GM12878 (cell line): ENCODE results near the gene STOML2. TPM values are rescaled to one million over a fixed set of nuclear protein-coding genes. Genes with fewer than 3 reads are reported as not detected.

ENCODE experiments used
- BMI1 ChIP-seq: fragments of 450-650 bp; IDR thresholded peaks from 2 replicates; pipeline ENCODE4 v1.6.1; 2016; ENCODE audit warnings: mild to moderate bottlenecking, moderate library complexity, borderline replicate concordance
- CBFB ChIP-seq: IDR thresholded peaks from 2 replicates; pipeline ENCODE4 v1.6.1; 2016; ENCODE audit warnings: antibody characterized with exemption, low read depth
- CBX5 ChIP-seq: sonication (generic); IDR thresholded peaks from 2 replicates; pipeline ENCODE4 v1.6.1; 2016; ENCODE audit warnings: low read depth, moderate library complexity, mild to moderate bottlenecking, inconsistent platforms
- CHD4 ChIP-seq: fragments of 200-600 bp; sonication (generic); IDR thresholded peaks from 2 replicates; pipeline ENCODE4 v1.6.1; 2016; ENCODE audit warnings: mild to moderate bottlenecking
- CREB1 ChIP-seq: IDR thresholded peaks from 2 replicates; pipeline ENCODE4 v1.6.1; 2012; ENCODE audit warnings: low read depth, mild to moderate bottlenecking, inconsistent platforms
- FOXK2 ChIP-seq: fragments of 450-650 bp; IDR thresholded peaks from 2 replicates; pipeline ENCODE4 v1.6.1; 2017; ENCODE audit warnings: mild to moderate bottlenecking, moderate library complexity
- HCFC1 ChIP-seq: fragments of 150-350 bp; IDR thresholded peaks from 2 replicates; pipeline ENCODE4 v1.6.1; 2014; ENCODE audit warnings: low read length
- MEF2B ChIP-seq: fragments of 450-650 bp; IDR thresholded peaks from 2 replicates; pipeline ENCODE4 v1.6.1; 2018; ENCODE audit warnings: mild to moderate bottlenecking, moderate library complexity; ENCODE audit not compliant: partially characterized antibody, poor library complexity, severe bottlenecking
- MYC ChIP-seq: IDR thresholded peaks from 2 replicates; pipeline ENCODE4 v1.6.1; 2011; ENCODE audit warnings: mild to moderate bottlenecking, low read length, moderate library complexity, inconsistent platforms; ENCODE audit not compliant: insufficient read depth, insufficient replicate concordance, insufficient read length, severe bottlenecking
- NBN ChIP-seq: fragments of 450-650 bp; IDR thresholded peaks from 2 replicates; pipeline ENCODE4 v1.6.1; 2016
- NR2C1 ChIP-seq: fragments of 450-650 bp; IDR thresholded peaks from 2 replicates; pipeline ENCODE4 v1.6.1; 2017; ENCODE audit warnings: antibody characterized with exemption, mild to moderate bottlenecking, moderate library complexity
- PML ChIP-seq: IDR thresholded peaks from 2 replicates; pipeline ENCODE4 v1.6.1; 2012; ENCODE audit warnings: low read length, inconsistent platforms
- POLR2A ChIP-seq: IDR thresholded peaks from 2 replicates; pipeline ENCODE4 v1.6.1; 2011; ENCODE audit warnings: low read depth, mild to moderate bottlenecking, low read length
- RAD51 ChIP-seq: fragments of 450-650 bp; IDR thresholded peaks from 2 replicates; pipeline ENCODE4 v1.6.1; 2016; ENCODE audit warnings: moderate library complexity, mild to moderate bottlenecking, inconsistent platforms
- SP1 ChIP-seq: IDR thresholded peaks from one replicate; pipeline ENCODE4 v1.6.1; 2011; ENCODE audit warnings: low read depth, low read length
- SREBF1 ChIP-seq: IDR thresholded peaks from 2 replicates; pipeline ENCODE4 v1.6.1; 2012; ENCODE audit warnings: mild to moderate bottlenecking, low read length
- TAF1 ChIP-seq: IDR thresholded peaks from 2 replicates; pipeline ENCODE4 v1.6.1; 2011; ENCODE audit warnings: mild to moderate bottlenecking, low read depth, low read length, borderline replicate concordance
- TARDBP ChIP-seq: IDR thresholded peaks from 2 replicates; pipeline ENCODE4 v1.6.1; 2016; ENCODE audit warnings: borderline replicate concordance
- TBL1XR1 ChIP-seq: IDR thresholded peaks from 2 replicates; pipeline ENCODE4 v1.6.1; 2012; ENCODE audit warnings: low read depth, low read length, improper control_type of control experiment
- ZSCAN29 ChIP-seq: fragments of 450-650 bp; IDR thresholded peaks from 2 replicates; pipeline ENCODE4 v1.6.1; 2017; ENCODE audit warnings: mild to moderate bottlenecking, moderate library complexity
- polyA plus RNA-seq, 11 experiments: library from polyadenylated mRNA; depleted of rRNA in 4 of 11; unstranded in 6 of 11; stranded (reverse) in 5 of 11; fragments of >200 nt; fragmentation: Nextera tagmentation in 4 of 11; fragmentation: Illumina TruSeq in 1 of 11; extraction: Ambion mirVana in 4 of 11; extraction: Trizol in 1 of 11; gene quantifications; 1 replicate in 1 of 11; 2 replicates in 10 of 11; pipeline versions ENCODE4 v1.2.1 to v1.2.3, GENCODE V29; 2011 to 2016; ENCODE audit warnings: inconsistent platforms in 2 of 11, missing spikeins in 2 of 11, low read depth in 1 of 11
- total RNA-seq, 4 experiments: library from RNA; depleted of rRNA in 3 of 4; stranded (reverse); fragments of >200 nt in 3 of 4; fragmentation: Illumina TruSeq in 1 of 4; extraction: Trizol in 1 of 4; gene quantifications; 2 replicates each; pipeline versions ENCODE4 v1.2.1 to v1.2.3, GENCODE V29; 2013 to 2021
- TF ChIP-seq, protein P1 (sequence below): IDR thresholded peaks from 2 replicates; pipeline ENCODE4 v1.6.1; 2012; ENCODE audit warnings: improper control_type of control experiment, low read depth, low read length; ENCODE audit not compliant: insufficient replicate concordance
- TF ChIP-seq, protein P2 (sequence below): fragments of 450-650 bp; IDR thresholded peaks from 2 replicates; pipeline ENCODE4 v1.6.1; 2018; ENCODE audit warnings: mild to moderate bottlenecking, low read depth, moderate library complexity; ENCODE audit not compliant: partially characterized antibody
- TF ChIP-seq, protein P3 (sequence below): fragments of 450-650 bp; IDR thresholded peaks from 2 replicates; pipeline ENCODE4 v1.6.1; 2016; ENCODE audit warnings: mild to moderate bottlenecking

The STOML2 gene
- total and polyA plus RNA-seq, 10 of the 15 experiments (the other 5 are each of a cell fraction or from before 2014, with no cell fraction given) = 112 to 284 (median 207) TPM

GRCh38 chr9:35102769-35103659, at the start of gene STOML2 (continued):
- TF ChIP-seq, protein P1, sequence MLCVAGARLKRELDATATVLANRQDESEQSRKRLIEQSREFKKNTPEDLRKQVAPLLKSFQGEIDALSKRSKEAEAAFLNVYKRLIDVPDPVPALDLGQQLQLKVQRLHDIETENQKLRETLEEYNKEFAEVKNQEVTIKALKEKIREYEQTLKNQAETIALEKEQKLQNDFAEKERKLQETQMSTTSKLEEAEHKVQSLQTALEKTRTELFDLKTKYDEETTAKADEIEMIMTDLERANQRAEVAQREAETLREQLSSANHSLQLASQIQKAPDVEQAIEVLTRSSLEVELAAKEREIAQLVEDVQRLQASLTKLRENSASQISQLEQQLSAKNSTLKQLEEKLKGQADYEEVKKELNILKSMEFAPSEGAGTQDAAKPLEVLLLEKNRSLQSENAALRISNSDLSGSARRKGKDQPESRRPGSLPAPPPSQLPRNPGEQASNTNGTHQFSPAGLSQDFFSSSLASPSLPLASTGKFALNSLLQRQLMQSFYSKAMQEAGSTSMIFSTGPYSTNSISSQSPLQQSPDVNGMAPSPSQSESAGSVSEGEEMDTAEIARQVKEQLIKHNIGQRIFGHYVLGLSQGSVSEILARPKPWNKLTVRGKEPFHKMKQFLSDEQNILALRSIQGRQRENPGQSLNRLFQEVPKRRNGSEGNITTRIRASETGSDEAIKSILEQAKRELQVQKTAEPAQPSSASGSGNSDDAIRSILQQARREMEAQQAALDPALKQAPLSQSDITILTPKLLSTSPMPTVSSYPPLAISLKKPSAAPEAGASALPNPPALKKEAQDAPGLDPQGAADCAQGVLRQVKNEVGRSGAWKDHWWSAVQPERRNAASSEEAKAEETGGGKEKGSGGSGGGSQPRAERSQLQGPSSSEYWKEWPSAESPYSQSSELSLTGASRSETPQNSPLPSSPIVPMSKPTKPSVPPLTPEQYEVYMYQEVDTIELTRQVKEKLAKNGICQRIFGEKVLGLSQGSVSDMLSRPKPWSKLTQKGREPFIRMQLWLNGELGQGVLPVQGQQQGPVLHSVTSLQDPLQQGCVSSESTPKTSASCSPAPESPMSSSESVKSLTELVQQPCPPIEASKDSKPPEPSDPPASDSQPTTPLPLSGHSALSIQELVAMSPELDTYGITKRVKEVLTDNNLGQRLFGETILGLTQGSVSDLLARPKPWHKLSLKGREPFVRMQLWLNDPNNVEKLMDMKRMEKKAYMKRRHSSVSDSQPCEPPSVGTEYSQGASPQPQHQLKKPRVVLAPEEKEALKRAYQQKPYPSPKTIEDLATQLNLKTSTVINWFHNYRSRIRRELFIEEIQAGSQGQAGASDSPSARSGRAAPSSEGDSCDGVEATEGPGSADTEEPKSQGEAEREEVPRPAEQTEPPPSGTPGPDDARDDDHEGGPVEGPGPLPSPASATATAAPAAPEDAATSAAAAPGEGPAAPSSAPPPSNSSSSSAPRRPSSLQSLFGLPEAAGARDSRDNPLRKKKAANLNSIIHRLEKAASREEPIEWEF = no peak
- TF ChIP-seq TARDBP (peak; percentile 93), NR2C1 (peak; percentile 96), MEF2B (peak; percentile 40), SREBF1 (peak; percentile 54), TAF1 (peak; percentile 96), MYC (no peak), CBX5 (0 out of 2 replicates have a peak, but pooled peaks have one; percentile 53), HCFC1 (peak; percentile 88), CREB1 (peak; percentile 81), PML (peak; percentile 92), RAD51 (0 out of 2 replicates have a peak, but pooled peaks have one; percentile 50), FOXK2 (peak; percentile 55; the same call in 1 of the 2 replicates), BMI1 (peak; percentile 98), ZSCAN29 (peak; percentile 46; the same call in 1 of the 2 replicates), POLR2A (peak; percentile 88), CHD4 (no peak), CBFB (peak; percentile 59; the same call in 1 of the 2 replicates), NBN (peak; percentile 94), SP1 (peak; percentile 73), TBL1XR1 (peak; percentile 87)
- TF ChIP-seq, protein P2, sequence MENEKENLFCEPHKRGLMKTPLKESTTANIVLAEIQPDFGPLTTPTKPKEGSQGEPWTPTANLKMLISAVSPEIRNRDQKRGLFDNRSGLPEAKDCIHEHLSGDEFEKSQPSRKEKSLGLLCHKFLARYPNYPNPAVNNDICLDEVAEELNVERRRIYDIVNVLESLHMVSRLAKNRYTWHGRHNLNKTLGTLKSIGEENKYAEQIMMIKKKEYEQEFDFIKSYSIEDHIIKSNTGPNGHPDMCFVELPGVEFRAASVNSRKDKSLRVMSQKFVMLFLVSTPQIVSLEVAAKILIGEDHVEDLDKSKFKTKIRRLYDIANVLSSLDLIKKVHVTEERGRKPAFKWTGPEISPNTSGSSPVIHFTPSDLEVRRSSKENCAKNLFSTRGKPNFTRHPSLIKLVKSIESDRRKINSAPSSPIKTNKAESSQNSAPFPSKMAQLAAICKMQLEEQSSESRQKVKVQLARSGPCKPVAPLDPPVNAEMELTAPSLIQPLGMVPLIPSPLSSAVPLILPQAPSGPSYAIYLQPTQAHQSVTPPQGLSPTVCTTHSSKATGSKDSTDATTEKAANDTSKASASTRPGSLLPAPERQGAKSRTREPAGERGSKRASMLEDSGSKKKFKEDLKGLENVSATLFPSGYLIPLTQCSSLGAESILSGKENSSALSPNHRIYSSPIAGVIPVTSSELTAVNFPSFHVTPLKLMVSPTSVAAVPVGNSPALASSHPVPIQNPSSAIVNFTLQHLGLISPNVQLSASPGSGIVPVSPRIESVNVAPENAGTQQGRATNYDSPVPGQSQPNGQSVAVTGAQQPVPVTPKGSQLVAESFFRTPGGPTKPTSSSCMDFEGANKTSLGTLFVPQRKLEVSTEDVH = peak; percentile 95
- TF ChIP-seq, protein P3, sequence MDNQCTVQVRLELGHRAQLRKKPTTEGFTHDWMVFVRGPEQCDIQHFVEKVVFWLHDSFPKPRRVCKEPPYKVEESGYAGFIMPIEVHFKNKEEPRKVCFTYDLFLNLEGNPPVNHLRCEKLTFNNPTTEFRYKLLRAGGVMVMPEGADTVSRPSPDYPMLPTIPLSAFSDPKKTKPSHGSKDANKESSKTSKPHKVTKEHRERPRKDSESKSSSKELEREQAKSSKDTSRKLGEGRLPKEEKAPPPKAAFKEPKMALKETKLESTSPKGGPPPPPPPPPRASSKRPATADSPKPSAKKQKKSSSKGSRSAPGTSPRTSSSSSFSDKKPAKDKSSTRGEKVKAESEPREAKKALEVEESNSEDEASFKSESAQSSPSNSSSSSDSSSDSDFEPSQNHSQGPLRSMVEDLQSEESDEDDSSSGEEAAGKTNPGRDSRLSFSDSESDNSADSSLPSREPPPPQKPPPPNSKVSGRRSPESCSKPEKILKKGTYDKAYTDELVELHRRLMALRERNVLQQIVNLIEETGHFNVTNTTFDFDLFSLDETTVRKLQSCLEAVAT = peak; percentile 76
